Measurements from ENCODE around the gene CDC42BPA.

- TF ChIP-seq CTCF (IDR thresholded peaks at IDR 0.05) (no peak), POLR2A (IDR thresholded peaks at IDR 0.05) (no peak), EP300 (IDR thresholded peaks at IDR 0.05) (no peak), POLR2AphosphoS5 (IDR thresholded peaks at IDR 0.05) (no peak)
Observed at GRCh38 chr1:227335242-227336020, 17.1 kb upstream of the CDC42BPA start.

Data from stomach (tissue), 4 donors.